Breast epithelium (tissue), 4 donors: ENCODE results near the gene STMND1. TPM values are rescaled to one million over a fixed set of nuclear protein-coding genes. Genes with fewer than 3 reads are reported as not detected.
A peak's percentile ranks its signal among the peaks of the same experiment; 100 is the strongest.

Experiments used
- DNase-seq, 2 donors: peaks; one replicate each; pipeline ENCODE4 v3.0.0-alpha.2; 2019; ENCODE audit warnings: low spot score in 2 of 2
- H3K27ac ChIP-seq, 2 donors: fragments of 200-600 bp; sonication (generic) in 1 of 2; one replicate each; pipeline ENCODE4 v1.5.1; 2016 to 2019; ENCODE audit warnings: mild to moderate bottlenecking in 1 of 2
- H3K27me3 ChIP-seq, 2 donors: fragments of 200-600 bp; sonication (generic) in 1 of 2; one replicate each; pipeline versions ENCODE4 v1.5.1 to v1.6.0; 2017 to 2019; ENCODE audit warnings: control low read depth in 1 of 2, mild to moderate bottlenecking in 1 of 2
- H3K36me3 ChIP-seq: fragments of 200-600 bp; one replicate; pipeline ENCODE4 v1.5.1; 2019
- H3K4me1 ChIP-seq, 2 donors: fragments of 200-600 bp; sonication (generic); one replicate each; pipeline ENCODE4 v1.5.1; 2016 to 2019; ENCODE audit warnings: control low read depth in 1 of 2
- H3K4me3 ChIP-seq, 3 donors: fragments of 200-600 bp; sonication (generic); 1 replicate in 2 of 3; 2 replicates in 1 of 3; pipeline ENCODE4 v1.5.1; 2016 to 2019; ENCODE audit warnings: mild to moderate bottlenecking in 3 of 3, moderate library complexity in 2 of 3
- H3K9me3 ChIP-seq, 2 donors: fragments of 200-600 bp; sonication (generic) in 1 of 2; one replicate each; pipeline ENCODE4 v1.5.1; 2016 to 2019; ENCODE audit warnings: control low read depth in 1 of 2
- POLR2A ChIP-seq: fragments of 450-650 bp; IDR thresholded peaks from one replicate; pipeline ENCODE4 v1.6.1; 2016; ENCODE audit warnings: antibody characterized with exemption, mild to moderate bottlenecking, moderate library complexity
- POLR2AphosphoS5 ChIP-seq, 3 donors: sonication (generic); formaldehyde crosslinking; IDR thresholded peaks; one replicate each; pipeline ENCODE4 v1.6.1; 2017; ENCODE audit warnings: antibody characterized with exemption in 3 of 3
- intact Hi-C: fragments of 100-400 bp; cut with DNase I; formaldehyde crosslinking; loops from one replicate; pipeline ENCODE4 v1.15.1; 2023; ENCODE audit warnings: low total_unique reads
- total RNA-seq, 3 donors: library from RNA; depleted of rRNA; stranded (reverse); fragments of >200 nt; gene quantifications; one replicate each; pipeline ENCODE4 v1.1.0, GENCODE V29; 2016
- TF ChIP-seq, protein P1 (sequence below), 3 donors: fragments of 450-650 bp; IDR thresholded peaks; one replicate each; pipeline ENCODE4 v1.5.1; 2016 to 2017; ENCODE audit warnings: antibody characterized with exemption in 3 of 3, mild to moderate bottlenecking in 3 of 3, moderate library complexity in 3 of 3

STMND1 gene
- total RNA-seq, 3 donors from 2014 or later: 0.98 to 2.5 TPM; not detected in 1

DNA sequence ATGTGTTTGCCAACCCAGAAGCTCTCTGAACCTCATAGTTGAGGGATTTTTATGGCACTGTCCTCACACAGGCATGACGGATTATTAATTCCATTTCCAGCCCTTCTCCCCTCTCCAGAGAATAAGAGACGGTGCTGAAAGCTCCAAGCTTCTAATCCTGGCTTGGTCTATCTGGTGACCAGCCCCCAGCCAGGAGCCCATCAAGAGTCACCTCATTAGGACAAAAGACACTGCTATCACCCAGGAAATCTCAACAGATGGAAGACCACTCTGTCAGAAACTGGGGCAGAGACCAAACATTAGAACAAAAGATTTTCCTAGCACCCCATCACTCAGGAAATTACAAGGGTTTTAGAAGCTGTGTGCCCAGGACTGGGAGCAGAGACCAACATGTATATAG lies 48.2 kb downstream of the STMND1 start:
- no peak for DNase-seq
- TF ChIP-seq POLR2A (no peak), POLR2AphosphoS5 (IDR thresholded peaks at IDR 0.05) (no peak)
- TF ChIP-seq, protein P1, sequence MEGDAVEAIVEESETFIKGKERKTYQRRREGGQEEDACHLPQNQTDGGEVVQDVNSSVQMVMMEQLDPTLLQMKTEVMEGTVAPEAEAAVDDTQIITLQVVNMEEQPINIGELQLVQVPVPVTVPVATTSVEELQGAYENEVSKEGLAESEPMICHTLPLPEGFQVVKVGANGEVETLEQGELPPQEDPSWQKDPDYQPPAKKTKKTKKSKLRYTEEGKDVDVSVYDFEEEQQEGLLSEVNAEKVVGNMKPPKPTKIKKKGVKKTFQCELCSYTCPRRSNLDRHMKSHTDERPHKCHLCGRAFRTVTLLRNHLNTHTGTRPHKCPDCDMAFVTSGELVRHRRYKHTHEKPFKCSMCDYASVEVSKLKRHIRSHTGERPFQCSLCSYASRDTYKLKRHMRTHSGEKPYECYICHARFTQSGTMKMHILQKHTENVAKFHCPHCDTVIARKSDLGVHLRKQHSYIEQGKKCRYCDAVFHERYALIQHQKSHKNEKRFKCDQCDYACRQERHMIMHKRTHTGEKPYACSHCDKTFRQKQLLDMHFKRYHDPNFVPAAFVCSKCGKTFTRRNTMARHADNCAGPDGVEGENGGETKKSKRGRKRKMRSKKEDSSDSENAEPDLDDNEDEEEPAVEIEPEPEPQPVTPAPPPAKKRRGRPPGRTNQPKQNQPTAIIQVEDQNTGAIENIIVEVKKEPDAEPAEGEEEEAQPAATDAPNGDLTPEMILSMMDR (IDR thresholded peaks at IDR 0.05): no peak
- intact Hi-C loops: loop anchor here (10.0 kb wide), 2 partner anchors 435 to 645 kb away; no protein-coding TSS in a partner anchor
- Histone ChIP-seq H3K27ac (no peak overlapping the region), H3K4me1 (no peaks in the 10 kb centered on the region), H3K9me3 (no peaks in the 10 kb centered on the region), H3K27me3 (no peaks in the 10 kb centered on the region), H3K4me3 (no peak overlapping the region), H3K36me3 (no peaks in the 10 kb centered on the region)

DNA sequence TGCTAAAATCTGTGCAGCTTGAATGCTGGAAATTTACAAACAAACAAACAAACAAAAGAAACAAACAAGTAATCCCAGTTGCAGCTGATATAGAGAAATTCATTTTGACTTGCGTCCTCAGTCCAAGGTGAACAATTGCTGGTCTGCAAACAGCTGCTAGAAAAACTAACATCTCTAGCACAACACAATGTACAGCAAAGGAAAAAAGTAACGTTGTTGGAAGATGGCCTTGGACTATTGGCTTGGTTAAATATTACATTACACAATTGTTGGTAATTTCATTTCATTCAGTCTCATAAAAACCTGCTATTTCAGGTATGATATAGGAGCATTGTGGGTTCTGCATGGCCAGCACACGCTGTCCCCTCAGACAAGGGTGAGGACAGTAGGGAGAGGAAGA lies 50.0 kb downstream of the STMND1 start:
- no peaks in the 10 kb centered on the region for H3K9me3 ChIP-seq
- intact Hi-C loops: loop anchor here (10.0 kb wide), 2 partner anchors 433 to 643 kb away; no protein-coding TSS in a partner anchor
- TF ChIP-seq, protein P1 (IDR thresholded peaks at IDR 0.05): no peak
- TF ChIP-seq POLR2AphosphoS5 (IDR thresholded peaks at IDR 0.05): no peak
- TF ChIP-seq POLR2A: no peak
- DNase-seq: no peak
- H3K4me1 ChIP-seq: no peaks in the 10 kb centered on the region
- no peak overlapping the region for H3K27ac ChIP-seq
- H3K4me3 ChIP-seq: no peak overlapping the region
- no peaks in the 10 kb centered on the region for H3K36me3 ChIP-seq
- no peaks in the 10 kb centered on the region for H3K27me3 ChIP-seq

DNA sequence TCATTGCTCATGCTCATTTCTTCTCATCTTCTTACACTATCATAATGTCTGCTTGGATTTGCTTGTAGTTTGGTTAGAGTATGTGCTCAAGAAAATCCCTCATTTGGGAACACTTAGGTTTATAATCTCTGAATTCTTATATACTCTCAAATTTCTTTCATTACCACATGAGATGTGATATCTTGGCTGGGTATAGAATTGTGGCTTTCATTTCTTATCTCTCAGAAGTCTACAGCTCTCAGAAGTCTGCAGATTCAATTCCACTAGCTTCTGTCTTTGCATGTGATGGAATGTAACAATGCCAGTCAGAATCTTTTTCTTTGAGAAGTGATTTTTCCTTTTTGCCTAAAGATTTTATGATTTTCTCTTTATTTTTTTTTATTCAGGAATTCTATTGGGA lies 50.9 kb downstream of the STMND1 start:
- Histone ChIP-seq H3K4me3 (no peak overlapping the region), H3K4me1 (no peaks in the 10 kb centered on the region), H3K27me3 (no peaks in the 10 kb centered on the region), H3K27ac (no peak overlapping the region), H3K36me3 (no peaks in the 10 kb centered on the region), H3K9me3 (no peaks in the 10 kb centered on the region)
- TF ChIP-seq POLR2AphosphoS5 (IDR thresholded peaks at IDR 0.05) (no peak), POLR2A (no peak)
- TF ChIP-seq, protein P1 (IDR thresholded peaks at IDR 0.05): no peak
- no peak for DNase-seq
- intact Hi-C loops: loop anchor here (10.0 kb wide), 2 partner anchors 432 to 642 kb away; no protein-coding TSS in a partner anchor

DNA sequence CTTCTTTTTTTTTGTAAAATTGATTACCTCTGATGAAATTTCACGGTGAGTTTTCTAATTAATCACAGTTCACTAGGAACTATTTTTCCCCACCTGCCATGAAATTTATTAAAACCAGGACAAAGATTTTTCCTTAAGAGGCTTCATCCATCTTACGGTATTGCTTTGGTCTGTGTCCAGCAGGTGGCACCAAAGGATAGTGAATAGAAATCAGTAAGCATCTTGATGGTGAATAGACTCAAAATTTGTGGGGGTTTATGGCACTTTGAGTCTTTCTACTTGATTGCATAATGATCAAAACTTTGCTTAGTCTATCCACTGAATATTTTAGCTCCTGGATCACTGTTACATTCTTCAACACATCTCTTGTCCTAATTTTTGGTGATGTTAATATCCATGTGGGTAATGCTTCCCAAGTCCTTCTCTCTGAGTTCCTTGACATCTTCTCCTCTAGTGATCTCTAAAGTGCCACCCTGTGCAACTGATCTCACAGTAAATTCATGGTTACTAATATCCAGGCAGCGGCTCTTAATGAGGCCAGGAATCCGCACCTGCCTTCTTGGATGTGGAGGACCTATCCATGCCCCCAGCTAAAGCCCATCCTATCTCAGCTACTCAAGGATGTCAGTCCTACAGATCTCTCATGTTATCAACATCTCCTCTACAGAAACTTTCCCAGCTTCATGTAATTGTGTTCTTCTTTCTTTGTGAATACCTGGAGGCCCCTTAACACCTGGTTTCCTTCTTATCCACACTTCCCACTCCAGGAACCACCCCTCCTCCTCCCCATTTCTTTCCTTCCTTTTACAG lies 54.5 kb downstream of the STMND1 start:
- intact Hi-C loops: loop anchor here (10.0 kb wide), 2 partner anchors 428 to 638 kb away; no protein-coding TSS in a partner anchor
- Histone ChIP-seq H3K27me3 (no peaks in the 10 kb centered on the region), H3K4me3 (no peak overlapping the region), H3K4me1 (no peaks in the 10 kb centered on the region), H3K27ac (no peak overlapping the region), H3K9me3 (no peaks in the 10 kb centered on the region), H3K36me3 (no peaks in the 10 kb centered on the region)
- peak in 1 of 2 donors; percentile 55 for DNase-seq
- TF ChIP-seq POLR2AphosphoS5 (IDR thresholded peaks at IDR 0.05) (no peak), POLR2A (no peak)
- TF ChIP-seq, protein P1 (IDR thresholded peaks at IDR 0.05): peak; percentile 53 to 82 (median 77)

DNA sequence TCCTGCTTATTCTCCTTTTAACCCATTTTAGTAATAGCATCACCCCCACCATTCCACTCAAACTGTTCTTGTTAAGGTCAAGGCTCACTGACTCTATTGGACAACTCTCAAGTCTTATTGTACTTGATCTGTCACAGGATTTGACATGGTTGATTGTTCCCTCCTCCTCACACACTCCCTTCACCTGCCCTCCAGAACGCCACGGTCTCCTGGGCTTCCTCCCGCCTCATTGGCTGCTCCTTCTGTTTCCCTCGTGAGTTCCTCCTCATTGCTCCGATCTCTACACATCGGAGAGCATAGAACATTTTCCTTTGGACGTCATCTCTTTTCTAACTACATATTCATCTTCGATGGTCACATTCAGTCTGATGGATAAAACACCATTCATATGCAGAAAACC lies 55.1 kb downstream of the STMND1 start:
- Histone ChIP-seq H3K36me3 (no peaks in the 10 kb centered on the region), H3K27ac (no peak overlapping the region), H3K4me1 (no peaks in the 10 kb centered on the region), H3K27me3 (no peaks in the 10 kb centered on the region), H3K4me3 (no peak overlapping the region), H3K9me3 (no peaks in the 10 kb centered on the region)
- no peak for DNase-seq
- intact Hi-C loops: loop anchor here (10.0 kb wide), 2 partner anchors 428 to 638 kb away; no protein-coding TSS in a partner anchor
- TF ChIP-seq POLR2AphosphoS5 (IDR thresholded peaks at IDR 0.05) (no peak), POLR2A (no peak)
- TF ChIP-seq, protein P1 (IDR thresholded peaks at IDR 0.05): no peak
